Calu3 (cell line): Measurements from ENCODE around the gene JDP2. TPM values are rescaled to one million over a fixed set of nuclear protein-coding genes. Genes with fewer than 3 reads are reported as not detected.

Experiments
- BruUV-seq: library from RNA; stranded (reverse); fragments of 400-500 nt; replicated peaks from 2 replicates; lab custom pipeline; 2021; lab: Mats Ljungman, UMichigan
- CTCF ChIA-PET: fragments of 300-600 bp; sonication (Branson Sonifier 250); formaldehyde crosslinking; loops from one replicate; lab custom pipeline; 2022; ENCODE audit warnings: antibody characterized with exemption; lab: Charles Lee
- DNase-seq: peaks from one replicate; pipeline ENCODE4 v3.0.0; 2022
- H3K27ac Mint-ChIP-seq: one replicate; pipeline ENCODE4 v1.8.0; 2022; ENCODE audit warnings: mixed read lengths; ENCODE audit not compliant: unreplicated experiment
- H3K27me3 Mint-ChIP-seq: one replicate; pipeline ENCODE4 v1.8.0; 2022; ENCODE audit warnings: mixed read lengths; ENCODE audit not compliant: unreplicated experiment
- H3K36me3 Mint-ChIP-seq: one replicate; pipeline ENCODE4 v1.8.0; 2022; ENCODE audit warnings: mild to moderate bottlenecking, moderate library complexity, mixed read lengths; ENCODE audit not compliant: insufficient read depth, unreplicated experiment
- H3K4me1 Mint-ChIP-seq: one replicate; pipeline ENCODE4 v1.8.0; 2022; ENCODE audit warnings: mild to moderate bottlenecking, low read depth, mixed read lengths; ENCODE audit not compliant: unreplicated experiment
- H3K4me3 Mint-ChIP-seq: one replicate; pipeline ENCODE4 v1.8.0; 2022; ENCODE audit warnings: mild to moderate bottlenecking, low read depth, moderate library complexity, mixed read lengths; ENCODE audit not compliant: unreplicated experiment
- H3K9me3 Mint-ChIP-seq: one replicate; pipeline ENCODE4 v1.8.0; 2022; ENCODE audit warnings: low read depth, mixed read lengths; ENCODE audit not compliant: unreplicated experiment
- CTCF ChIP-seq: fragments of 200-600 bp; IDR thresholded peaks from one replicate; pipeline ENCODE4 v1.8.0; 2022; ENCODE audit warnings: antibody characterized with exemption; ENCODE audit not compliant: unreplicated experiment
- intact Hi-C: fragments of 100-400 bp; cut with micrococcal nuclease; formaldehyde crosslinking; loops from one replicate; pipeline ENCODE4 v1.10.0; 2022; ENCODE audit not compliant: unreplicated experiment
- total RNA-seq: library from RNA; stranded (reverse); gene quantifications from 2 replicates; pipeline ENCODE4 v1.2.3, GENCODE V29; 2022

JDP2 gene
- total RNA-seq, 1 experiment from 2014 or later: 24.1 TPM

- Mint-ChIP-seq H3K36me3 (peaks cover 41% of the 10 kb centered on the region), H3K9me3 (no peaks in the 10 kb centered on the region), H3K27me3 (no peaks in the 10 kb centered on the region), H3K4me1 (peaks cover 22% of the 10 kb centered on the region), H3K4me3 (no peak overlapping the region), H3K27ac (no peak overlapping the region)
- CTCF ChIA-PET: no interaction called here
- DNase-seq: no peak
- intact Hi-C loops: no loop called here
- TF ChIP-seq CTCF: no peak
- no TSS peak for BruUV-seq
These were observed 4.6 kb downstream of the JDP2 start for GRCh38 chr14:75432411-75432810.

GRCh38 chr14:75433631-75434071 is 5.8 kb downstream of the JDP2 start:
- no peak for DNase-seq
- Mint-ChIP-seq H3K27me3 (no peaks in the 10 kb centered on the region), H3K36me3 (peaks cover 36% of the 10 kb centered on the region), H3K9me3 (no peaks in the 10 kb centered on the region), H3K4me1 (peaks cover 22% of the 10 kb centered on the region), H3K27ac (no peak overlapping the region), H3K4me3 (no peak overlapping the region)
- BruUV-seq: no TSS peak
- CTCF ChIA-PET: interaction anchor here (0.6 to 1.0 kb wide), 2 partner anchors 170 to 431 kb away, joined by 3 to 4 read pairs; no protein-coding TSS in a partner anchor
- intact Hi-C loops: no loop called here
- no peak for TF ChIP-seq CTCF

GRCh38 chr14:75434138-75434889 is 6.5 kb downstream of the JDP2 start:
- intact Hi-C loops: no loop called here
- no TSS peak for BruUV-seq
- no peak for DNase-seq
- peaks cover 19% of the 10 kb centered on the region for H3K4me1 Mint-ChIP-seq
- no peak for TF ChIP-seq CTCF
- H3K27me3 Mint-ChIP-seq: no peaks in the 10 kb centered on the region
- H3K4me3 Mint-ChIP-seq: no peak overlapping the region
- peaks cover 30% of the 10 kb centered on the region for H3K36me3 Mint-ChIP-seq
- H3K27ac Mint-ChIP-seq: no peak overlapping the region
- CTCF ChIA-PET: interaction anchor here (0.6 kb wide), 1 partner anchor 431 kb away, joined by 4 read pairs; no protein-coding TSS in a partner anchor
- H3K9me3 Mint-ChIP-seq: no peaks in the 10 kb centered on the region

GRCh38 chr14:75434890-75435248 is 7.0 kb downstream of the JDP2 start:
- DNase-seq: no peak
- Mint-ChIP-seq H3K27ac (no peak overlapping the region), H3K4me1 (peaks cover 14% of the 10 kb centered on the region), H3K9me3 (no peaks in the 10 kb centered on the region), H3K27me3 (no peaks in the 10 kb centered on the region), H3K36me3 (peaks cover 29% of the 10 kb centered on the region), H3K4me3 (no peak overlapping the region)
- no peak for TF ChIP-seq CTCF
- CTCF ChIA-PET: no interaction called here
- no TSS peak for BruUV-seq
- intact Hi-C loops: no loop called here
